HG02759 (cell line): ENCODE data around the gene FOXO1.

Experiments
- ATAC-seq: cut with Tn5 transposase; IDR thresholded peaks from one replicate; pipeline ENCODE4 v1.9.1; 2021; ENCODE audit warnings: mild to moderate bottlenecking, moderate library complexity; ENCODE audit not compliant: unreplicated experiment

FOXO1 gene

DNA sequence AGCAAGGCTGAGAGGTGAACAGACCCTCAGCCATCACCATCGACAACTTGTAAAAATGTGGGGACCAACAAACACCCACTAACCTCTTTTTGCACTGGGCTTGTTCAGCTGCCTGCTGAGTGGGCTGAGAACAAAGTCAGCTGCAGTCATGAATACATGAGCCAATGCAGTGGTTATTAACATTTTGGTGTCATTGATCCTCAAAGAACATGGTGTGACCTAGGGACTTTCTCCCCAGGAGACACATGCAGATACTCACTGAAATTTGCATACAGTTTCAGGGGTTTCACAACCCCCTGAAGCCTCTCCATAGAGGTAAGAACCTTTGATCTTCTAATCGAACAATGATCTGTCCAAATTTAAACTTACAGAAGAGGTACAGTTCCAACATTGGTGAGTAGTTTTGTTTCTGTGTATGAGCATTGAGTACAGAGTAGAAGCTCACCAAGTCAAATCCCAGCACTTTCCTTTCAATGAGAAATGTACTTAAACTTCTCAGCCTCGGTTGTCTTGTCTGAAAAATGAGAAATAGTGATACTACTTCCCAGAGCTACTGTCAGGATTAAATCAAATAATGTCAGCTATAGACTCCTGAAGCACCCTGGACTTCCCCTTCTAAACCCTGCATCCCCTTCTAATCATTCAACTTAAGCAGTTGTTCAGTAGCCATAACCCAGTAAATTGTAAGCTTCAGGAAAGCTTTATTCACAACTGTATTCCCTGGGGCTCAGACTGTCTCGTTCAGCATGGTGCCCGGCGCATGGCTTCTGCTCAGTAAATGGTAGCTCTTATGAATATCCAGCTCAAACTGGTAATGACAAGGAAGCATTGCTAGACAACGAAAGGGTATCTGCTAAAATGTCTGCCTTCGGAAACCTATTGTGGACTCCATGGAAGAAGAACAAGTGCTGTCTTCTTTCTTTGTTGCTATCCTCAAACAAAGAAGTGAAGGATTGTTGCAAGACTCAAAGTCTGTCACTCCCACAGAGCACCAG is 148.7 kb downstream of the FOXO1 start:
- ATAC-seq: peak; percentile 88

DNA sequence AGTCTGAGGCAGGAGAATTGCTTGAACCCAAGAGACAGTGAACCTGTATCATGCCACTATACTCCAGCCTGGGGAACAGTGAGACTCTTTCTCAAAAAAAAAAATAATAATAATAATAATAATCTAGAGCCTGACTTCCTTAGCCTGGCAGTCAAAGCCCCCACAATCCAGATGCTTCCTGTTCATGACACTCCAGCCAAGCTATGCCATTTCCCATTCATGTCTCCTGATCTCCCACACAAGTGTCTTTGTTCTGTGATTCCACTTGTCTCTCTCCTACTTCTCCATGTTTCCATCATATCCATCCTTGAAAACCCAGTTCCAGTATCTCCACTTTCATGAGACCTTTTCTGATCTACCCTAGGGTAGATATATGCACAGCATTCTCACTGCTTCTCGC is 150.7 kb downstream of the FOXO1 start:
- no peak for ATAC-seq

- no peak for ATAC-seq
Observed at GRCh38 chr13:40514802-40515201, 151.6 kb downstream of the FOXO1 start.

GRCh38 chr13:40509876-40510275 is 156.6 kb downstream of the FOXO1 start:
- ATAC-seq: no peak

GRCh38 chr13:40508767-40509342 is 157.6 kb downstream of the FOXO1 start:
- ATAC-seq: no peak

DNA sequence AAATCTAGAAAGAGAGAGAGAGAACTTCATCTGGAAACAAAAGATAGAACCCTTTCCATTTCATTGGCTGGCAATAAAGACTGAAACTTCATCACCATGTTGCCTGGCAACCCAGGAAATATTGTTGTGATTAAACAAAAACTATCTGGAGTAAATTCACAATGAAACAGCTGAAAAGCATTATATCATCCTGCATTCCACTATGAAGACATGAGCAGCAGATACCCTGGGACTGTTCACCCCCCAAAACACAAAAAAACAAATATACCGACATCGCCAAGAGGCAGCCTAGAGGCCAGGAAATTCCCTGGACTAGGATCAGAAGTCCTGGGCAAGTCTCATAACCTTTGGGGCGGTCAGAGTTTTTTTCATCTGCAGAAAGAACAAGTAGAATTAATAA is 158.3 kb downstream of the FOXO1 start:
- ATAC-seq: no peak

DNA sequence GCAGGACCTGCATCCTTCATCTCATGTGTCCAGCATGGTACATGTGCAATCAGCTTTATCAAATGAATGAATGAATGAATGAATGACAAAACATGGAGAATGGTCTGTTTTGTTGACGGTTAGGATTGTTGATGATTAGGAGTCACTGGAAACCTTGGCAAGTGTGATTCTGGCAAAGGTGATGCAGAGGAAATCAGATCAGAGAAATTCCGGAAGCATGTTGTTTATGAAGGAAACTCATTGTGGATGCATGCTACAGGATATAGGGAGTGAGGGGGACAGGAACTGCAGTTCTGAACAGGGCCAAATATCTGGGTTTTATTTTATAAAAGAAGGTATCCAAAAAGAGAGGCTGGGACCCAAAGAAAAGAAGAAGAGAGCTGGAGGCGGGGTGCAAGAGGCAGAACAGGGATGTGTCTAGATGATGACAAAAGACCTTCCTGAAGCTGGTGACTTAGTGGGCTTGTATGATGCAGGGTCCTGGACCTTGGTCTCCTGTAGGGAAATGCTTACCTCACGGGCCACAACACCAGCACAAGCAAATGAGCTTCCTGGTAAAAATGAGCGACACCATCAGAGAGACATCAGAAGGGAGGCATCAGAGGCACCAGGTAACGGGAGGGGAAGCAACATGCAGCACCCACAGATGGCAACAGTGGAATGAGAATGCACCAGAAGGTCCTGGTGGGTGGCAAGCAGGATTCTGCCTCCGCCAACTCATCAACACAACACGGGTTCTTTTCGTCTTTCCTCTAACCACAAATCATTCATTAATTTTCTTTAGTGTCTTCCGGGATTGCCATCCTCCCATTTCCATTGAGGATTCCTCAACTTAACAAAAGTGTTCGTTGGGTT is 159.6 kb downstream of the FOXO1 start:
- ATAC-seq: no peak
